Cardiac muscle cell (in vitro differentiated cells and primary cell): ENCODE data around the gene POLN. TPM values are rescaled to one million over a fixed set of nuclear protein-coding genes. Genes with fewer than 3 reads are reported as not detected.

Experiments used
- DNase-seq, 2 donors: peaks; one replicate each; pipeline versions ENCODE4 v3.0.0 to v3.0.0-alpha.2; 2010 to 2017; ENCODE audit warnings: low read depth in 1 of 2, low spot score in 1 of 2
- H3K27ac ChIP-seq: fragments of 200-600 bp; sonication (generic); 2 replicates; pipeline ENCODE4 v1.5.1; 2016
- H3K27me3 ChIP-seq: fragments of 200-600 bp; sonication (generic); 2 replicates; pipeline ENCODE4 v1.6.0; 2016; ENCODE audit warnings: control low read depth
- H3K36me3 ChIP-seq: fragments of 200-600 bp; sonication (generic); 2 replicates; pipeline ENCODE4 v1.5.1; 2016; ENCODE audit warnings: control low read depth
- H3K4me1 ChIP-seq: fragments of 200-600 bp; sonication (generic); 2 replicates; pipeline ENCODE4 v1.8.1; 2017; ENCODE audit warnings: low read depth, mild to moderate bottlenecking, mixed run types
- H3K4me3 ChIP-seq: fragments of 200-600 bp; sonication (generic); 2 replicates; pipeline ENCODE4 v1.5.1; 2016; ENCODE audit warnings: mild to moderate bottlenecking
- H3K9me3 ChIP-seq: fragments of 200-600 bp; sonication (generic); 2 replicates; pipeline ENCODE4 v1.5.1; 2017; ENCODE audit warnings: low read depth, mild to moderate bottlenecking, control low read depth
- polyA plus RNA-seq: library from polyadenylated mRNA; unstranded; fragments of >200 nt; fragmentation: Nextera tagmentation; extraction: Ambion mirVana; gene quantifications from 2 replicates; pipeline ENCODE4 v1.2.1, GENCODE V29; 2016
- total RNA-seq: library from RNA; depleted of rRNA; stranded (reverse); fragments of >200 nt; gene quantifications from 2 replicates; pipeline ENCODE4 v1.2.3, GENCODE V29; 2016
- TF ChIP-seq, protein P1 (sequence below): IDR thresholded peaks from 2 replicates; pipeline ENCODE4 v1.5.1; 2012; ENCODE audit warnings: low read depth, mild to moderate bottlenecking, low read length

POLN gene
- total and polyA plus RNA-seq, 2 experiments from 2014 or later = 5.2 to 9.0 TPM

DNA sequence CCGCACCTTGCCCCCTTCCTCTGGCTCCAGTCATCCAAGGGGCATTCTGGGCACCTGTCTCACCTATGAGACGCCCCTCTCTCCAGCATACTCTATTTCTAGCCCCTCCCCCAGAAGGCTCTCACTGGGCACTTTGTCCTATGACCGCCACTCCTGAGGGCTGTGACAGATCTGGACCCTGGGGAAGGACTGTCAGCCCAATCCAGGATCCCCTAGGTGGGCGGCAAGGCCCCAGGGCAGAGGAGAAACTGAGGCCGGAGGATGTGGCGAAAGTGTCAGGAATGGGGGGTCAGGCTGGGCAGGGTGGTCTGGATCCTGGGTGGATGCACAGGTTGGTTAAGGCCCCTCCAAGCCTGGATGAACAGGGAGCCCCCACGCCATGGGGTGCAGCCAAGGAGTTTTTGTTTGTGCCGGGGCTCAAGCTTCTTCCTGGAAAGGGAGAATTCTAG is 198.9 kb downstream of the POLN start:
- peak overlapping the region; percentile 81 for H3K4me3 ChIP-seq
- no peak for DNase-seq
- peaks cover 22% of the 10 kb centered on the region for H3K27me3 ChIP-seq
- no peaks in the 10 kb centered on the region for H3K36me3 ChIP-seq
- TF ChIP-seq, protein P1, sequence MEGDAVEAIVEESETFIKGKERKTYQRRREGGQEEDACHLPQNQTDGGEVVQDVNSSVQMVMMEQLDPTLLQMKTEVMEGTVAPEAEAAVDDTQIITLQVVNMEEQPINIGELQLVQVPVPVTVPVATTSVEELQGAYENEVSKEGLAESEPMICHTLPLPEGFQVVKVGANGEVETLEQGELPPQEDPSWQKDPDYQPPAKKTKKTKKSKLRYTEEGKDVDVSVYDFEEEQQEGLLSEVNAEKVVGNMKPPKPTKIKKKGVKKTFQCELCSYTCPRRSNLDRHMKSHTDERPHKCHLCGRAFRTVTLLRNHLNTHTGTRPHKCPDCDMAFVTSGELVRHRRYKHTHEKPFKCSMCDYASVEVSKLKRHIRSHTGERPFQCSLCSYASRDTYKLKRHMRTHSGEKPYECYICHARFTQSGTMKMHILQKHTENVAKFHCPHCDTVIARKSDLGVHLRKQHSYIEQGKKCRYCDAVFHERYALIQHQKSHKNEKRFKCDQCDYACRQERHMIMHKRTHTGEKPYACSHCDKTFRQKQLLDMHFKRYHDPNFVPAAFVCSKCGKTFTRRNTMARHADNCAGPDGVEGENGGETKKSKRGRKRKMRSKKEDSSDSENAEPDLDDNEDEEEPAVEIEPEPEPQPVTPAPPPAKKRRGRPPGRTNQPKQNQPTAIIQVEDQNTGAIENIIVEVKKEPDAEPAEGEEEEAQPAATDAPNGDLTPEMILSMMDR = no peak
- H3K27ac ChIP-seq = no peak overlapping the region
- H3K9me3 ChIP-seq = no peaks in the 10 kb centered on the region
- no peaks in the 10 kb centered on the region for H3K4me1 ChIP-seq

GRCh38 chr4:2042204-2042946 is 199.5 kb downstream of the POLN start:
- no peaks in the 10 kb centered on the region for H3K4me1 ChIP-seq
- peak overlapping the region; percentile 81 for H3K4me3 ChIP-seq
- TF ChIP-seq, protein P1 = no peak
- DNase-seq = peak in 1 of 2 donors; percentile 61
- H3K9me3 ChIP-seq = no peaks in the 10 kb centered on the region
- peaks cover 22% of the 10 kb centered on the region for H3K27me3 ChIP-seq
- H3K36me3 ChIP-seq = no peaks in the 10 kb centered on the region
- no peak overlapping the region for H3K27ac ChIP-seq

DNA sequence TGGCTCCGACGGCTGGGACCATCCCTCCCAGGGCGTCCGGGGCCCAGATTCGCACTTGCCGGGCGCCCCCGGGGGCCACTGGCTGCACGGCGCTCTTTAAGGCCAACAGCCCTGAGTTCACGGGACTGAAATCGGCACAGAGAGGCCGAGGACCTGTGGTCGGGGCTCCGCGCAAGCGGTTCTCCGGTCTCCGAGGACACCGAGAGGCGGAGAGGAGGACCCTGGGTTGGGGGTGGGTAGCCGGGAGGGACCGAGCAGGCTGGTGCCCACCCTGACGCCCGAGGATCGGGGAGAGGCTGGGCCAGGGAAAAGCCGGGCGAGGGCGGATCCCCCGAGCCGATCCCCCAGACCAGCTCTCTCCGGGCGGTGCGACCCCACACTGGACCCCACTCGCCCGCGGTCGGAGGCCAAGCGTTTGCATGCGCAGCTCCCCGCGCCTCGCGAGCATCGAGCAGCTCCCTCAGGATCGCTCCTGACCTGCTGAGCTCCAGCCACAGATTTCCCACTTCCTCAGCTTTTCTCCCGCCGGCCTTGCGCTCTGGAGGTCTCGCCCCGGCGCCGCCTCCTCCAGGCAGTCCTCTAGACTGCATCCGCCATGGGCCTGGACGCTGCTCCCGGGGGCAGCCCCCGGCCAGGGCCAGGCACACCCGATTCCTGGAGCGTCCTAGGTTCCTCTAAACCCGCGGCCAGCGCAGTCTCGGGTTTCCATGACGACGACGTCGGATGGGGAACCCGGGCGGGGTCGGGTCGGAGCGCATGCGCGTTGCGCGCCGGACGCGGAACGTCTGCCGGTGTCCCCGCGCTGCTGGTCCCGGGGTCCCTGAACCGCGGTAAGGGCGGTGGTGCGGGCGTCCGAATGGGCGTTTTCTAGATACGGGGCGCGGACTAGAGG is 200.4 kb downstream of the POLN start:
- DNase-seq = peak; percentile 80 to 83
- Histone ChIP-seq H3K4me3 (peak overlapping the region; percentile 81), H3K9me3 (no peaks in the 10 kb centered on the region), H3K27ac (no peak overlapping the region), H3K27me3 (peaks cover 22% of the 10 kb centered on the region), H3K4me1 (no peaks in the 10 kb centered on the region), H3K36me3 (no peaks in the 10 kb centered on the region)
- TF ChIP-seq, protein P1 = no peak

GRCh38 chr4:2040391-2041238 is 201.3 kb downstream of the POLN start:
- peak overlapping the region; percentile 81 for H3K4me3 ChIP-seq
- peaks cover 22% of the 10 kb centered on the region for H3K27me3 ChIP-seq
- H3K27ac ChIP-seq = no peak overlapping the region
- no peaks in the 10 kb centered on the region for H3K36me3 ChIP-seq
- H3K9me3 ChIP-seq = no peaks in the 10 kb centered on the region
- no peaks in the 10 kb centered on the region for H3K4me1 ChIP-seq
- TF ChIP-seq, protein P1 = no peak
- DNase-seq = peak in 1 of 2 donors; percentile 22

- TF ChIP-seq, protein P1 = no peak
These were observed 205.1 kb downstream of the POLN start for GRCh38 chr4:2036866-2037265.

More at GRCh38 chr4:2036866-2037265, 205.1 kb downstream of the POLN start:
- no peak overlapping the region for H3K27ac ChIP-seq
- H3K4me3 ChIP-seq = no peak overlapping the region
- H3K36me3 ChIP-seq = no peaks in the 10 kb centered on the region
- H3K9me3 ChIP-seq = no peaks in the 10 kb centered on the region
- H3K27me3 ChIP-seq = peaks cover 22% of the 10 kb centered on the region
- H3K4me1 ChIP-seq = no peaks in the 10 kb centered on the region
- DNase-seq = no peak
